Renal cortex interstitium (tissue), 3 donors: Measurements from ENCODE around the gene NRAS. TPM values are rescaled to one million over a fixed set of nuclear protein-coding genes. Genes with fewer than 3 reads are reported as not detected.

Experiments used
- polyA plus RNA-seq, 3 donors: library from polyadenylated mRNA; unstranded; fragments of 120-200 nt; gene quantifications; one replicate each; pipeline ENCODE4 v1.2.1, GENCODE V29; 2013; ENCODE audit not compliant: insufficient read length in 3 of 3

NRAS gene
- polyA plus RNA-seq, 3 donors: 60.8 to 80.4 (median 66.6) TPM

Other genes starting within 250 kb of the NRAS start
- 10 to 100 TPM; 51.0 to 64.7 (median 55.5) TPM for gene TRIM33, start 205.6 kb downstream of the NRAS start, polyA plus RNA-seq
- gene BCAS2, start 135.2 kb downstream of the NRAS start, polyA plus RNA-seq: 10 to 100 TPM; 52.4 to 74.3 (median 60.7) TPM
- 1 to 10 TPM; 3.5 to 3.8 (median 3.7) TPM for gene DENND2C, start 46.7 kb downstream of the NRAS start, polyA plus RNA-seq
- under 1 TPM in 1 of 3 donors, not detected in 2; 0.06 TPM for gene AMPD1, start 21.2 kb downstream of the NRAS start, polyA plus RNA-seq
- gene CSDE1, start 41.2 kb upstream of the NRAS start, polyA plus RNA-seq: 100 to 1,000 TPM; 422 to 496 (median 450) TPM
- gene SIKE1, start 63.9 kb upstream of the NRAS start, polyA plus RNA-seq: 10 to 100 TPM; 53.1 to 64.5 (median 59.9) TPM
- gene SYCP1, start 138.1 kb upstream of the NRAS start, polyA plus RNA-seq: under 1 TPM; 0.44 to 0.53 (median 0.50) TPM